H1 (cell line): ENCODE results near the gene TBC1D13. TPM values are rescaled to one million over a fixed set of nuclear protein-coding genes. Genes with fewer than 3 reads are reported as not detected.

Experiments used
- BRCA1 ChIP-seq: IDR thresholded peaks from 2 replicates; pipeline ENCODE4 v1.6.1; 2012; ENCODE audit warnings: low read depth, low read length, improper control_type of control experiment
- CREB1 ChIP-seq: IDR thresholded peaks from 2 replicates; pipeline ENCODE4 v1.6.1; 2012; ENCODE audit warnings: inconsistent platforms
- CTCF ChIP-seq, 3 experiments: IDR thresholded peaks; 1 replicate in 2 of 3; 2 replicates in 1 of 3; pipeline versions ENCODE4 v1.5.1 to v1.6.1; 2011; ENCODE audit warnings: low read length in 3 of 3, mild to moderate bottlenecking in 3 of 3, inconsistent platforms in 2 of 3, low read depth in 1 of 3, moderate library complexity in 1 of 3; ENCODE audit not compliant: insufficient read depth in 1 of 3; ENCODE audit errors: control extremely low read depth in 1 of 3
- E2F6 ChIP-seq: IDR thresholded peaks from 2 replicates; pipeline ENCODE4 v1.6.1; 2012; ENCODE audit warnings: inconsistent platforms
- EGR1 ChIP-seq: IDR thresholded peaks from 2 replicates; pipeline ENCODE4 v1.6.1; 2011; ENCODE audit warnings: low read depth, low read length, borderline replicate concordance
- EP300 ChIP-seq, 2 experiments: IDR thresholded peaks; 1 replicate in 1 of 2; 2 replicates in 1 of 2; pipeline ENCODE4 v1.6.1; 2011 to 2012; ENCODE audit warnings: low read depth in 2 of 2, low read length in 2 of 2, mild to moderate bottlenecking in 2 of 2, borderline replicate concordance in 1 of 2, inconsistent platforms in 1 of 2, moderate library complexity in 1 of 2
- FOSL1 ChIP-seq: IDR thresholded peaks from 2 replicates; pipeline ENCODE4 v1.6.1; 2011; ENCODE audit warnings: mild to moderate bottlenecking, low read depth, low read length, moderate library complexity; ENCODE audit not compliant: insufficient read depth
- GTF2F1 ChIP-seq: IDR thresholded peaks from 2 replicates; pipeline ENCODE4 v1.6.1; 2012; ENCODE audit warnings: low read depth, low read length, improper control_type of control experiment, borderline replicate concordance
- HDAC2 ChIP-seq, 2 experiments: fragments of 300-600 bp in 1 of 2; sonication (generic) in 1 of 2; IDR thresholded peaks; 2 replicates each; pipeline ENCODE4 v1.6.1; 2011 to 2012; ENCODE audit warnings: low read depth in 2 of 2, low read length in 2 of 2, mild to moderate bottlenecking in 2 of 2, moderate library complexity in 2 of 2, borderline replicate concordance in 1 of 2, inconsistent platforms in 1 of 2
- KDM1A ChIP-seq: fragments of 200-600, 300-600 bp; sonication (generic); IDR thresholded peaks from 2 replicates; pipeline ENCODE4 v1.7.1; 2016; ENCODE audit warnings: mild to moderate bottlenecking, low read length, borderline replicate concordance
- RAD21 ChIP-seq, 2 experiments: IDR thresholded peaks in 1 of 2; conservative IDR thresholded peaks in 1 of 2; 2 replicates each; pipeline ENCODE4 v1.6.1; 2011; ENCODE audit warnings: low read depth in 2 of 2, low read length in 2 of 2, improper control_type of control experiment in 1 of 2, inconsistent platforms in 1 of 2, mild to moderate bottlenecking in 1 of 2, moderate library complexity in 1 of 2
- RBBP5 ChIP-seq: IDR thresholded peaks from 2 replicates; pipeline ENCODE4 v1.7.1; 2012; ENCODE audit warnings: low read depth, mild to moderate bottlenecking, inconsistent platforms, low read length, moderate library complexity, borderline replicate concordance
- SP1 ChIP-seq: IDR thresholded peaks from 2 replicates; pipeline ENCODE4 v1.6.1; 2011; ENCODE audit warnings: low read depth, low read length
- SP4 ChIP-seq: IDR thresholded peaks from 2 replicates; pipeline ENCODE4 v1.6.1; 2012; ENCODE audit warnings: low read length, inconsistent platforms
- SRF ChIP-seq: IDR thresholded peaks from 2 replicates; pipeline ENCODE4 v1.6.1; 2011; ENCODE audit warnings: mild to moderate bottlenecking, low read depth, low read length, moderate library complexity
- SUZ12 ChIP-seq: fragments of 200-600 bp; sonication (generic); IDR thresholded peaks from 2 replicates; pipeline ENCODE4 v1.6.1; 2012; ENCODE audit warnings: mild to moderate bottlenecking, inconsistent platforms, low read length, moderate library complexity, mixed read lengths
- TAF1 ChIP-seq: IDR thresholded peaks from 2 replicates; pipeline ENCODE4 v1.6.1; 2011; ENCODE audit warnings: mild to moderate bottlenecking, low read depth, low read length
- TBP ChIP-seq: IDR thresholded peaks from 2 replicates; pipeline ENCODE4 v1.6.1; 2011; ENCODE audit warnings: low read depth, low read length, improper control_type of control experiment
- YY1 ChIP-seq: IDR thresholded peaks from 2 replicates; pipeline ENCODE4 v1.6.1; 2011; ENCODE audit warnings: low read depth, mild to moderate bottlenecking, low read length
- polyA plus RNA-seq, 7 experiments: library from polyadenylated mRNA; depleted of rRNA in 3 of 7; stranded (reverse) in 5 of 7; unstranded in 2 of 7; fragments of >200 nt in 5 of 7; fragments of 200-250 nt in 2 of 7; gene quantifications; 1 replicate in 5 of 7; 2 replicates in 1 of 7; 4 replicates in 1 of 7; pipeline versions ENCODE4 v1.2.1 to v1.2.3, GENCODE V29; 2011 to 2013; ENCODE audit warnings: missing spikeins in 2 of 7, mixed read lengths in 2 of 7
- total RNA-seq: library from RNA; stranded (reverse); fragmentation: NEBNext Ultra II Directional; extraction: Animal tissue kit (Norgen Biotek cat#: 25700); gene quantifications from 2 replicates; pipeline ENCODE4 v1.2.1, GENCODE V29; 2021

Gene TBC1D13
- total and polyA plus RNA-seq, 2 of the 8 experiments (the other 6 are each of a cell fraction or from before 2014, with no cell fraction given), result 21.3 to 24.7 TPM

- TF ChIP-seq CTCF (IDR thresholded peaks at IDR 0.05; ENCODE audit: control extremely low read depth in 1 of 3, insufficient read depth in 1 of 3, low read depth in 1 of 3, low read length in 3 of 3) (no peak), HDAC2 (IDR thresholded peaks at IDR 0.05; ENCODE audit: borderline replicate concordance in 1 of 2, low read depth in 2 of 2, low read length in 2 of 2) (peak in 1 of 2 experiments; percentile 76; a peak in 1 of 4 replicates), CREB1 (peak; percentile 76), SRF (no peak), E2F6 (peak; percentile 97), SUZ12 (no peak), GTF2F1 (0 out of 2 replicates have a peak, but pooled peaks have one; percentile 61), KDM1A (no peak), SP4 (peak; percentile 90; the same call in 1 of the 2 replicates), TBP (peak; percentile 69; the same call in 1 of the 2 replicates), EGR1 (peak; percentile 61; the same call in 1 of the 2 replicates), RBBP5 (peak; percentile 72; the same call in 1 of the 2 replicates), RAD21 (IDR thresholded peaks at IDR 0.05 in 1 of 2, conservative IDR thresholded peaks at IDR 0.05 in 1 of 2; ENCODE audit: low read depth in 2 of 2, low read length in 2 of 2) (peak in 1 of 2 experiments; percentile 17; a peak in 1 of 4 replicates), BRCA1 (no peak), TAF1 (peak; percentile 53; the same call in 1 of the 2 replicates), FOSL1 (0 out of 2 replicates have a peak, but pooled peaks have one; percentile 56), YY1 (peak; percentile 39; the same call in 1 of the 2 replicates), EP300 (IDR thresholded peaks at IDR 0.05; ENCODE audit: borderline replicate concordance in 1 of 2, low read depth in 2 of 2, low read length in 2 of 2) (peak in 1 of 2 experiments; percentile 97; a peak in 2 of 3 replicates), SP1 (peak; percentile 53; the same call in 1 of the 2 replicates)
Measured at GRCh38 chr9:128786681-128787601, at the start of gene TBC1D13 (continued).
